PC-3 (cell line): ENCODE data around the gene ZNF576. TPM values are rescaled to one million over a fixed set of nuclear protein-coding genes. Genes with fewer than 3 reads are reported as not detected.

Experiments
- ATAC-seq: fragments of 200-7000 bp; cut with Tn5 transposase; 2 replicates; pipeline ENCODE4 v1.9.1; 2020; ENCODE audit warnings: mild to moderate bottlenecking, moderate library complexity
- BruUV-seq: library from RNA; stranded (reverse); fragments of 400-500 nt; replicated peaks from 2 replicates; lab custom pipeline; 2021; lab: Mats Ljungman, UMichigan
- CTCF ChIA-PET: fragments of 300-600 bp; sonication (Branson Sonifier 250); formaldehyde crosslinking; loops from one replicate; lab custom pipeline; 2022; ENCODE audit warnings: antibody characterized with exemption; lab: Charles Lee
- POLR2A ChIA-PET: fragments of 300-600 bp; sonication (Branson Sonifier 250); formaldehyde crosslinking; loops from one replicate; lab custom pipeline; 2022; ENCODE audit warnings: antibody characterized with exemption; ENCODE audit not compliant: unreplicated experiment; lab: Charles Lee
- DNase-seq: peaks from one replicate; pipeline ENCODE4 v3.0.0-alpha.2; 2015
- H2AFZ ChIP-seq: fragments of 300-600 bp; sonication (generic); 2 replicates; pipeline ENCODE4 v1.6.0; 2016; ENCODE audit warnings: antibody characterized with exemption, low read length
- H3F3A ChIP-seq: fragments of 300-600 bp; sonication (generic); one replicate; pipeline ENCODE4 v1.6.0; 2017; ENCODE audit warnings: antibody characterized with exemption, low read length, control low read depth, mild to moderate bottlenecking; ENCODE audit not compliant: unreplicated experiment
- H3K27ac ChIP-seq: fragments of 300-600 bp; sonication (generic); 2 replicates; pipeline ENCODE4 v1.5.1; 2016; ENCODE audit warnings: mild to moderate bottlenecking, low read length
- H3K27me3 ChIP-seq: fragments of 300-600 bp; sonication (generic); 2 replicates; pipeline ENCODE4 v1.6.1; 2016; ENCODE audit warnings: low read length, mixed read lengths
- H3K36me3 ChIP-seq: fragments of 300-600 bp; sonication (generic); 2 replicates; pipeline ENCODE4 v1.6.1; 2016; ENCODE audit warnings: low read depth, mixed run types, low read length, mixed read lengths
- H3K4me1 ChIP-seq: fragments of 300-600 bp; sonication (generic); 2 replicates; pipeline ENCODE4 v1.5.1; 2016; ENCODE audit warnings: low read length; ENCODE audit not compliant: insufficient read depth
- H3K4me2 ChIP-seq: fragments of 300-600 bp; sonication (generic); 2 replicates; pipeline ENCODE4 v1.6.0; 2016; ENCODE audit warnings: low read length
- H3K4me3 ChIP-seq: fragments of 300-600 bp; sonication (generic); 2 replicates; pipeline ENCODE4 v1.5.1; 2016; ENCODE audit warnings: mild to moderate bottlenecking, low read length, mixed read lengths
- H3K79me2 ChIP-seq: fragments of 300-600 bp; sonication (generic); 2 replicates; pipeline ENCODE4 v1.6.1; 2017; ENCODE audit warnings: low read length, mixed read lengths
- H3K9ac ChIP-seq: fragments of 300-600 bp; sonication (generic); 2 replicates; pipeline ENCODE4 v1.6.0; 2016; ENCODE audit warnings: mild to moderate bottlenecking, low read length
- H3K9me2 ChIP-seq: fragments of 300-600 bp; sonication (generic); replicated peaks from 2 replicates; pipeline ENCODE4 v1.6.1; 2016; ENCODE audit warnings: mixed run types, low read length, mixed read lengths
- H3K9me3 ChIP-seq: fragments of 300-600 bp; sonication (generic); 2 replicates; pipeline ENCODE4 v1.6.1; 2016; ENCODE audit warnings: low read length, mixed read lengths
- H4K20me1 ChIP-seq: fragments of 300-600 bp; sonication (generic); 2 replicates; pipeline ENCODE4 v1.6.1; 2016; ENCODE audit warnings: low read length, mixed read lengths
- CTCF ChIP-seq: fragments of 300-600 bp; sonication (generic); conservative IDR thresholded peaks from 2 replicates; pipeline ENCODE4 v1.5.1; 2017; ENCODE audit warnings: antibody characterized with exemption, low read depth, mild to moderate bottlenecking, low read length
- EZH2 ChIP-seq: fragments of 300-600 bp; sonication (generic); IDR thresholded peaks from one replicate; pipeline ENCODE4 v1.6.1; 2017; ENCODE audit warnings: antibody characterized with exemption, mild to moderate bottlenecking, low read length; ENCODE audit not compliant: unreplicated experiment
- EZH2phosphoT487 ChIP-seq: fragments of 300-600 bp; sonication (generic); IDR thresholded peaks from 2 replicates; pipeline ENCODE4 v1.6.1; 2018; ENCODE audit warnings: mild to moderate bottlenecking, antibody characterized with exemption, low read length, borderline replicate concordance
- intact Hi-C: fragments of 100-400 bp; cut with micrococcal nuclease; formaldehyde crosslinking; loops from 2 replicates; pipeline ENCODE4 v1.9.0; 2023
- total RNA-seq: library from RNA; depleted of rRNA; stranded (reverse); fragments of >200 nt; gene quantifications from 2 replicates; pipeline ENCODE4 v1.2.3, GENCODE V29; 2014

ZNF576 gene
- total RNA-seq, 1 experiment from 2014 or later, result 14.7 TPM

GRCh38 chr19:43589678-43590077, 6.7 kb upstream of the ZNF576 start:
- Histone ChIP-seq H3K27ac (no peak overlapping the region), H3K79me2 (peaks cover 9% of the 10 kb centered on the region; the same call in 1 of the 2 replicates), H2AFZ (no peak overlapping the region), H3K4me3 (no peak overlapping the region), H3K9me2 (no peaks in the 10 kb centered on the region), H3K9ac (no peak overlapping the region), H3F3A (no peaks in the 10 kb centered on the region), H3K4me2 (no peak overlapping the region), H3K36me3 (no peaks in the 10 kb centered on the region), H3K9me3 (no peaks in the 10 kb centered on the region), H3K4me1 (no peaks in the 10 kb centered on the region), H3K27me3 (no peaks in the 10 kb centered on the region), H4K20me1 (no peaks in the 10 kb centered on the region)
- ATAC-seq (no peak), DNase-seq (no peak)
- ChIA-PET CTCF (no interaction called here), POLR2A (no interaction called here)
- TF ChIP-seq EZH2, result no peak
- TF ChIP-seq CTCF, result no peak
- TF ChIP-seq EZH2phosphoT487, result no peak
- intact Hi-C loops, result no loop called here
- BruUV-seq, result no TSS peak

- no peaks in the 10 kb centered on the region for H4K20me1 ChIP-seq
- POLR2A ChIA-PET, result no interaction called here
- no peak overlapping the region for H3K4me3 ChIP-seq
- H3K4me1 ChIP-seq, result 0 out of 2 replicates have a peak, but pooled peaks cover 3% of the 10 kb centered on the region
- no peaks in the 10 kb centered on the region for H3K9me2 ChIP-seq
- no peaks in the 10 kb centered on the region for H3K9me3 ChIP-seq
- no peak overlapping the region for H3K4me2 ChIP-seq
- H2AFZ ChIP-seq, result no peak overlapping the region
- no peaks in the 10 kb centered on the region for H3F3A ChIP-seq
- BruUV-seq, result no TSS peak
- H3K36me3 ChIP-seq, result no peaks in the 10 kb centered on the region
- TF ChIP-seq EZH2, result no peak
- no peak for TF ChIP-seq CTCF
- no peak for TF ChIP-seq EZH2phosphoT487
- intact Hi-C loops, result no loop called here
- H3K27ac ChIP-seq, result no peak overlapping the region
- H3K27me3 ChIP-seq, result no peaks in the 10 kb centered on the region
- no peak for ATAC-seq
- H3K79me2 ChIP-seq, result peaks cover 25% of the 10 kb centered on the region
- CTCF ChIA-PET, result no interaction called here
- no peak overlapping the region for H3K9ac ChIP-seq
- no peak for DNase-seq
Measured at GRCh38 chr19:43591904-43592772, 4.3 kb upstream of the ZNF576 start.

- Histone ChIP-seq H3K79me2 (peaks cover 32% of the 10 kb centered on the region), H2AFZ (no peak overlapping the region), H3K27ac (no peak overlapping the region), H3K9me2 (no peaks in the 10 kb centered on the region), H4K20me1 (no peaks in the 10 kb centered on the region), H3K9ac (no peak overlapping the region), H3K9me3 (no peaks in the 10 kb centered on the region), H3K27me3 (no peaks in the 10 kb centered on the region), H3F3A (no peaks in the 10 kb centered on the region), H3K4me3 (no peak overlapping the region), H3K36me3 (no peaks in the 10 kb centered on the region), H3K4me1 (peaks cover 11% of the 10 kb centered on the region), H3K4me2 (no peak overlapping the region)
- ChIA-PET CTCF (no interaction called here), POLR2A (no interaction called here)
- ATAC-seq (no peak), DNase-seq (no peak)
- no TSS peak for BruUV-seq
- intact Hi-C loops, result no loop called here
- TF ChIP-seq CTCF (no peak), EZH2 (no peak), EZH2phosphoT487 (no peak)
Measured at GRCh38 chr19:43592800-43593350, 3.5 kb upstream of the ZNF576 start.
